22Rv1 (cell line): Measurements from ENCODE around the gene FBXL13.

Source experiments
- H3K27ac ChIP-seq: fragments of 450-650 bp; 2 replicates; pipeline ENCODE4 v1.5.1; 2017
- CTCF ChIP-seq: fragments of 450-650 bp; IDR thresholded peaks from 2 replicates; pipeline ENCODE4 v1.5.1; 2017; ENCODE audit warnings: mild to moderate bottlenecking
- ZFX ChIP-seq: fragments of 450-650 bp; IDR thresholded peaks from 2 replicates; pipeline ENCODE4 v1.6.1; 2017; ENCODE audit warnings: antibody characterized with exemption, borderline replicate concordance

FBXL13 gene

GRCh38 chr7:102895602-102896001 lies 179.0 kb downstream of the FBXL13 start:
- no peak overlapping the region for H3K27ac ChIP-seq
- TF ChIP-seq ZFX (no peak), CTCF (no peak)

- TF ChIP-seq CTCF (no peak), ZFX (no peak)
- H3K27ac ChIP-seq: no peak overlapping the region
These were observed 181.8 kb downstream of the FBXL13 start for GRCh38 chr7:102892631-102893278.

GRCh38 chr7:102891693-102892261 lies 182.8 kb downstream of the FBXL13 start:
- TF ChIP-seq ZFX (no peak), CTCF (no peak)
- no peak overlapping the region for H3K27ac ChIP-seq

DNA sequence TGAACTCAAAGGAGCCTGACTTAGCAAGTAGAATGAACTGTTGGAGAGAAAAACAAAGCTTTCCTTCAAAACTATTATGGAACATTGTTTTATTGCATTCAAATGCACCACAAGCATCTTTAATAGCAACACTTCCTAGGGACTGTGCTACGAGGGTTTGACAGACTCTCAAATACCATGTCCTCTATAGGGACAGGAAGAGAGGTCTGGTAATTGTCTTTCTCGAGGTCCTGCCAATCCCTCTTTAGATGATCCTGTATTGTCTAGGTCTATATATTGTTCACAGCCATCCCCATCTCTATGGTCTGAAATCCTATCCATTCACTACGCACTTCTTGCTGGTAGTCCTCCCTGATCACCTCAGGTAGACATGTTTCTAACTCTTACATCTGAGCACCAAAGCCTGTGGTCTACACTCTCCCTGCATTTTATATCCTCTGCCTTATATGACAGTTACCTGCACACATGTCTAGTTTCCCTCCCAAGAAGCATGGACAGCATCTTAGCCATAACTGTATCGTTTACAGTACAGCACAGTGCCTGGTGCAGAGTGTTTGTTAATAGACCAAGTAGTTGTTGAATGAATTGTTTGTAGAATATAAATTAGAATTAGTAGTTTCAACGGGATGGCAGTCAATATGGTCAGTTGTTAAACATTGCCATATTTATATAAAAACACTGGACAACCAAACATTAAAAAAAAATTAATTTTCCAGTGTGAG lies 183.5 kb downstream of the FBXL13 start:
- TF ChIP-seq CTCF (no peak), ZFX (no peak)
- H3K27ac ChIP-seq: no peak overlapping the region

- TF ChIP-seq CTCF (no peak), ZFX (no peak)
These were observed 184.2 kb downstream of the FBXL13 start for GRCh38 chr7:102890292-102890970.

DNA sequence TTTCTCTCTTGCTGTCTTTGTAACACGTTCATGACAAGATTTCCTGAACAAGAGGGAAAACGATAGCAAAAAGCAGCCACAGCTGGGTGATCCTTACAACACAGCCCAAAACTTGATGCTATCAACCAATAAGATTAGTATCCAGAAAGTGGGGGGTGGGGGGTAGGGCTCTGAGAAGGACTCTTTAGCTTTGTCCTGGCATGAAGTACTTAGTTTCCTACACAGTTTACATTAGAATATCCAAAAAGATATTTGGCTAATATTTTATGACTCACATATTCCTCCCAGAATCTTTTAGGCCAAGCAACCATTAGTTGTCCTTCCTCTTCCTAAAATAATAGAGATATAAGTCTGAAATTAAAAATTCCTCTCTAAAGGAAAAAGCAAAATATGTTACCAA lies 184.7 kb downstream of the FBXL13 start:
- no peak overlapping the region for H3K27ac ChIP-seq
- TF ChIP-seq ZFX (no peak), CTCF (no peak)

More at GRCh38 chr7:102890292-102890970, 184.2 kb downstream of the FBXL13 start:
- H3K27ac ChIP-seq: no peak overlapping the region
